Measurements from ENCODE around the gene ATP6V1B1.
A peak's percentile ranks its signal among the peaks of the same experiment; 100 is the strongest.

The ATP6V1B1 gene

DNA sequence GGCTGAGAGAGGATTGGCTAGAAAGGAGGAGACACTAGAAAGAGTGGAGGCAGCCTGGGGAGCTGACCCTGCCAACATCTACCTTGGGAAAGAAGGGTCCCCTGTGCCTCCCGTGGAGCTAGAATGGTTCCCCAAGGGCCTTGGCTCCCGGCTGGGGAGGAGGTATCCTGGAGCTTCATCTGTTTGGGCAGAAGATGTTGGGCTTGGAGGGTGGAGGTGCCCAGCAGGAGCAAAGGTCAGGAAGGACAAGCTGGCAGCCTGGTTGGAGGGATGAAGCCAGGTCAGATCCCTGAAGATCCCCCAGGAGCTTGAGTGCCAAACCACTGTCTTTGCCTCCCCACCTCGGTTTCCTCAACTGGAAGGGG lies 2.9 kb downstream of the ATP6V1B1 start:
- TF ChIP-seq, protein P1, sequence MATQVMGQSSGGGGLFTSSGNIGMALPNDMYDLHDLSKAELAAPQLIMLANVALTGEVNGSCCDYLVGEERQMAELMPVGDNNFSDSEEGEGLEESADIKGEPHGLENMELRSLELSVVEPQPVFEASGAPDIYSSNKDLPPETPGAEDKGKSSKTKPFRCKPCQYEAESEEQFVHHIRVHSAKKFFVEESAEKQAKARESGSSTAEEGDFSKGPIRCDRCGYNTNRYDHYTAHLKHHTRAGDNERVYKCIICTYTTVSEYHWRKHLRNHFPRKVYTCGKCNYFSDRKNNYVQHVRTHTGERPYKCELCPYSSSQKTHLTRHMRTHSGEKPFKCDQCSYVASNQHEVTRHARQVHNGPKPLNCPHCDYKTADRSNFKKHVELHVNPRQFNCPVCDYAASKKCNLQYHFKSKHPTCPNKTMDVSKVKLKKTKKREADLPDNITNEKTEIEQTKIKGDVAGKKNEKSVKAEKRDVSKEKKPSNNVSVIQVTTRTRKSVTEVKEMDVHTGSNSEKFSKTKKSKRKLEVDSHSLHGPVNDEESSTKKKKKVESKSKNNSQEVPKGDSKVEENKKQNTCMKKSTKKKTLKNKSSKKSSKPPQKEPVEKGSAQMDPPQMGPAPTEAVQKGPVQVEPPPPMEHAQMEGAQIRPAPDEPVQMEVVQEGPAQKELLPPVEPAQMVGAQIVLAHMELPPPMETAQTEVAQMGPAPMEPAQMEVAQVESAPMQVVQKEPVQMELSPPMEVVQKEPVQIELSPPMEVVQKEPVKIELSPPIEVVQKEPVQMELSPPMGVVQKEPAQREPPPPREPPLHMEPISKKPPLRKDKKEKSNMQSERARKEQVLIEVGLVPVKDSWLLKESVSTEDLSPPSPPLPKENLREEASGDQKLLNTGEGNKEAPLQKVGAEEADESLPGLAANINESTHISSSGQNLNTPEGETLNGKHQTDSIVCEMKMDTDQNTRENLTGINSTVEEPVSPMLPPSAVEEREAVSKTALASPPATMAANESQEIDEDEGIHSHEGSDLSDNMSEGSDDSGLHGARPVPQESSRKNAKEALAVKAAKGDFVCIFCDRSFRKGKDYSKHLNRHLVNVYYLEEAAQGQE (IDR thresholded peaks at IDR 0.05; ENCODE audit: low read depth) = no peak
- TF ChIP-seq, protein P2, sequence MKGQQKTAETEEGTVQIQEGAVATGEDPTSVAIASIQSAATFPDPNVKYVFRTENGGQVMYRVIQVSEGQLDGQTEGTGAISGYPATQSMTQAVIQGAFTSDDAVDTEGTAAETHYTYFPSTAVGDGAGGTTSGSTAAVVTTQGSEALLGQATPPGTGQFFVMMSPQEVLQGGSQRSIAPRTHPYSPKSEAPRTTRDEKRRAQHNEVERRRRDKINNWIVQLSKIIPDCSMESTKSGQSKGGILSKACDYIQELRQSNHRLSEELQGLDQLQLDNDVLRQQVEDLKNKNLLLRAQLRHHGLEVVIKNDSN (IDR thresholded peaks at IDR 0.05) = no peak
- TF ChIP-seq TAF1 (IDR thresholded peaks at IDR 0.05; ENCODE audit: low read depth) (no peak), FOXM1 (IDR thresholded peaks at IDR 0.05; ENCODE audit: borderline replicate concordance, low read depth) (no peak), TCF12 (IDR thresholded peaks at IDR 0.05; ENCODE audit: low read depth) (no peak), RAD21 (IDR thresholded peaks at IDR 0.05; ENCODE audit: low read depth) (no peak), EGR1 (IDR thresholded peaks at IDR 0.05) (no peak), CREB1 (IDR thresholded peaks at IDR 0.05; ENCODE audit: low read depth) (no peak), NFIC (IDR thresholded peaks at IDR 0.05) (no peak), YY1 (IDR thresholded peaks at IDR 0.05; ENCODE audit: low read depth) (no peak), ZBTB7A (IDR thresholded peaks at IDR 0.05; ENCODE audit: low read depth) (no peak), TEAD4 (IDR thresholded peaks at IDR 0.05) (no peak), EP300 (IDR thresholded peaks at IDR 0.05; ENCODE audit: borderline replicate concordance) (no peak), CEBPB (IDR thresholded peaks at IDR 0.05) (no peak)
- TF ChIP-seq, protein P3, sequence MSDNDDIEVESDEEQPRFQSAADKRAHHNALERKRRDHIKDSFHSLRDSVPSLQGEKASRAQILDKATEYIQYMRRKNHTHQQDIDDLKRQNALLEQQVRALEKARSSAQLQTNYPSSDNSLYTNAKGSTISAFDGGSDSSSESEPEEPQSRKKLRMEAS (IDR thresholded peaks at IDR 0.05) = no peak

DNA sequence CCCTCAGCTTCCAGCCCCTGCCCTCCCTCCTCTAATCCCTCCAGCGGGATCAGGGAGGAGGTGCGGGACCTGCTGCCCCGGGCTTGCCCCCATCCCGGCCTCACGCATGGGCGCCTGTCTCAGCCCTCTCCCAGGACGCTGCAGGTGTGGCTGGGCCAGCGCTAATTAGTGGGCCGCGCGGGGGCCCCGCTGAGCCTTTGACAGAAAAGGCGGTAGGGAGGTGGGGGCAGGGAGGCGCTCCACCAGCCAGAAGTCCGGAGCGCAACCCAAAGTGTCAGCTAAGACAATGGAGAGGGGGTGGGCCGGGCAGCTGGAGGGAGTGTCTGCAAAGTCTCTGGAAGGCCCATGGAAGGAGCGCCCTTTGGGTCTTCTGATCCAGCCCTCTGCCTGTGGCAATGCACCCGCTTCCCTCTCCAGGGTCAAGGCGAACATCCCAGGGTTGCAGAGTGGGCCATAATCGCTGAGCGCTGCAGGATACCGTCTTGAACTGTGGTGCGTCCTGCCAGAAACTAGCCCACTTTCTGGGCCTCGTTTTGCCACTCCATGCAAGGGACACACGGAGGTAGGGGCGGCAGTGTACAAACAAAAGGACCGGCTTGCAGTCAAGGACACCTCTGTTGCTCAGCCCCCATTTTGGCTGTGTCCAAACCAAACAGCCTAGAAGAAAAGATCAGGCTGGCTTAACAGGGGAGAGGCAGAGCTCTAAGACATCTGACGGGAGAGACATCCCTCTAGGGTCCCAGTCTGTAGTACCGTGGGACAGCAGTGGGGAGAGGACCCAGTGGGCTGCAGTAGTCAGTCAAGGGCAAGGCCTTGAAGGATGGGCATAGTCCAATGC lies 3.5 kb downstream of the ATP6V1B1 start:
- peak; percentile 56; the same call in 1 of the 2 replicates for TF ChIP-seq TCF12 (IDR thresholded peaks at IDR 0.05; ENCODE audit: low read depth)
- TF ChIP-seq, protein P1 (IDR thresholded peaks at IDR 0.05; ENCODE audit: low read depth) = no peak
- TF ChIP-seq, protein P2 (IDR thresholded peaks at IDR 0.05) = no peak

DNA sequence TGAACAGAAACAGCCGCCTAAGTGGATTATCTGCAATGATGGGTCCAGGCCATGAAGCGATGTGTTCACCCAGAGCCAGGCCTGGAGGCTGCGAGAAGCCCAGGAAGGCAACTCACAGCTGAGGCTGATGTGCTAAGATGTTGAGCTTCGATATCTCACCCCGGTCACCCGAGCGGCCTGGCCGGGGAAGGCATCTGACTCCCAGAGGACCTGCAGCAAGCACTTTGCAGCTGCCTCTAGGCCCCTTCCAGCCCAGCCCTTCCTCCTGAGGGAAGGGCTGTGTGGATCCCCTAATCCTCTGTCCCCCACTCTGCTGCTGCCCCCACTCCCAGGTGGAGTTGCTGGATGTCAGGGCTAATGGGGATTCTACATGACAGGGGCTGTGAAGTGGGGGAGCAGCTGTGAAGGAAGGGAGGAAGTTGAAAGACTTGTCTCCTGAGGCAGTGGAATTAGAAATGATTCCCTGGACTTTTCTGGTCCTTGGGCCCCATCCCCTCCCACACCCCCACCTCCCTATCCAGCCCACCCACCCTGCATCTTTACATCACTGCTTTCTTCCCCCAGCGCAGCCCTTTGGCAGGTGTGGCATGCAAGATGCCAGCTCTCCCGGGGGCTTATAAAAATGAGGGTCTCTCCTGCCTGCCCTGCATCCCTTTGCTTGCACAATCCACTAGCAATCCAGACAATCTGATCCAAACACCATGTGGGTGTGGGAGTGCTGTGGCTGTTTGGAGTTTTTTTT lies 4.3 kb downstream of the ATP6V1B1 start:
- TF ChIP-seq EP300 (IDR thresholded peaks at IDR 0.05; ENCODE audit: borderline replicate concordance) = no peak
- no peak for TF ChIP-seq TAF1 (IDR thresholded peaks at IDR 0.05; ENCODE audit: low read depth)
- TF ChIP-seq YY1 (IDR thresholded peaks at IDR 0.05; ENCODE audit: low read depth) = no peak
- TF ChIP-seq, protein P3 (IDR thresholded peaks at IDR 0.05) = no peak
- TF ChIP-seq ZBTB7A (IDR thresholded peaks at IDR 0.05; ENCODE audit: low read depth) = no peak
- no peak for TF ChIP-seq TCF12 (IDR thresholded peaks at IDR 0.05; ENCODE audit: low read depth)
- no peak for TF ChIP-seq CEBPB (IDR thresholded peaks at IDR 0.05)
- TF ChIP-seq, protein P2 (IDR thresholded peaks at IDR 0.05) = no peak
- no peak for TF ChIP-seq FOXM1 (IDR thresholded peaks at IDR 0.05; ENCODE audit: borderline replicate concordance, low read depth)
- no peak for TF ChIP-seq EGR1 (IDR thresholded peaks at IDR 0.05)
- TF ChIP-seq TEAD4 (IDR thresholded peaks at IDR 0.05) = no peak
- TF ChIP-seq, protein P1 (IDR thresholded peaks at IDR 0.05; ENCODE audit: low read depth) = no peak
- TF ChIP-seq CREB1 (IDR thresholded peaks at IDR 0.05; ENCODE audit: low read depth) = no peak
- TF ChIP-seq RAD21 (IDR thresholded peaks at IDR 0.05; ENCODE audit: low read depth) = no peak
- TF ChIP-seq NFIC (IDR thresholded peaks at IDR 0.05) = no peak
